Activated CD8-positive, alpha-beta T cell treated with anti-CD3 and anti-CD28 coated beads for 36 hours (primary cell): Measurements from ENCODE around the gene PPEF2. TPM values are rescaled to one million over a fixed set of nuclear protein-coding genes. Genes with fewer than 3 reads are reported as not detected.

Source experiments
- ATAC-seq: fragments of 200-7000 bp; cut with Tn5 transposase; one replicate; pipeline ENCODE4 v1.10.0; 2021; ENCODE audit warnings: mild to moderate bottlenecking, moderate library complexity
- CTCF ChIA-PET: fragments of 350-600 bp; sonication (Branson Sonifier 250); formaldehyde crosslinking; loops from one replicate; lab custom pipeline; 2021; ENCODE audit warnings: antibody characterized with exemption; lab: Charles Lee
- POLR2A ChIA-PET: fragments of 350-600 bp; sonication (Branson Sonifier 250); formaldehyde crosslinking; loops from one replicate; lab custom pipeline; 2021; ENCODE audit warnings: antibody characterized with exemption; lab: Charles Lee
- DNase-seq: peaks from one replicate; pipeline ENCODE4 v3.0.0-alpha.2; 2020
- H3K27ac Mint-ChIP-seq: one replicate; pipeline ENCODE4 v1.8.0; 2021; ENCODE audit warnings: mild to moderate bottlenecking, mixed read lengths
- H3K27me3 Mint-ChIP-seq: one replicate; pipeline ENCODE4 v1.8.0; 2021; ENCODE audit warnings: mixed read lengths
- H3K36me3 Mint-ChIP-seq: one replicate; pipeline ENCODE4 v1.8.0; 2021; ENCODE audit warnings: low read depth, mixed read lengths
- H3K4me1 Mint-ChIP-seq: one replicate; pipeline ENCODE4 v1.8.0; 2021; ENCODE audit warnings: low read depth, mixed read lengths
- H3K4me3 Mint-ChIP-seq: one replicate; pipeline ENCODE4 v1.8.0; 2021; ENCODE audit warnings: mild to moderate bottlenecking, moderate library complexity, mixed read lengths
- H3K9me3 Mint-ChIP-seq: one replicate; pipeline ENCODE4 v1.8.0; 2021; ENCODE audit warnings: mixed read lengths
- CTCF ChIP-seq: fragments of 200-600 bp; IDR thresholded peaks from one replicate; pipeline ENCODE4 v1.8.0; 2022; ENCODE audit warnings: antibody characterized with exemption, mild to moderate bottlenecking
- intact Hi-C: fragments of 100-400 bp; cut with micrococcal nuclease; formaldehyde crosslinking; loops from one replicate; pipeline ENCODE4 v1.10.0; 2022
- total RNA-seq, 2 experiments: library from RNA; stranded (reverse); gene quantifications; one replicate each; pipeline ENCODE4 v1.2.3, GENCODE V29; 2021

The PPEF2 gene
- total RNA-seq, 2 experiments from 2014 or later, result 0.11 to 0.25 TPM

- Mint-ChIP-seq H3K9me3 (no peaks in the 10 kb centered on the region), H3K4me3 (no peak overlapping the region), H3K36me3 (no peaks in the 10 kb centered on the region), H3K27ac (no peak overlapping the region), H3K4me1 (peaks cover 8% of the 10 kb centered on the region), H3K27me3 (no peaks in the 10 kb centered on the region)
- ChIA-PET CTCF (no interaction called here), POLR2A (no interaction called here)
- DNase-seq, result no peak
- intact Hi-C loops, result no loop called here
- TF ChIP-seq CTCF, result no peak
- ATAC-seq, result no peak
Measured at GRCh38 chr4:75844151-75844662, 58.0 kb downstream of the PPEF2 start.

GRCh38 chr4:75843596-75843995, 58.7 kb downstream of the PPEF2 start:
- intact Hi-C loops, result no loop called here
- Mint-ChIP-seq H3K4me3 (no peak overlapping the region), H3K36me3 (no peaks in the 10 kb centered on the region), H3K27ac (no peak overlapping the region), H3K4me1 (peaks cover 3% of the 10 kb centered on the region), H3K27me3 (no peaks in the 10 kb centered on the region), H3K9me3 (no peaks in the 10 kb centered on the region)
- ChIA-PET POLR2A (no interaction called here), CTCF (no interaction called here)
- no peak for TF ChIP-seq CTCF
- DNase-seq, result no peak
- ATAC-seq, result no peak

GRCh38 chr4:75841641-75842520, 60.4 kb downstream of the PPEF2 start:
- CTCF ChIA-PET, result interaction anchor here (1.6 kb wide), 1 partner anchor 54 kb away, joined by 3 read pairs; no protein-coding TSS in a partner anchor
- intact Hi-C loops, result no loop called here

GRCh38 chr4:75834772-75835154, 67.5 kb downstream of the PPEF2 start:
- POLR2A ChIA-PET, result no interaction called here

More at GRCh38 chr4:75841641-75842520, 60.4 kb downstream of the PPEF2 start:
- DNase-seq (no peak), ATAC-seq (no peak)
- no peaks in the 10 kb centered on the region for H3K36me3 Mint-ChIP-seq
- no peak overlapping the region for H3K4me3 Mint-ChIP-seq
- TF ChIP-seq CTCF, result no peak
- POLR2A ChIA-PET, result interaction anchor here (0.5 kb wide), 1 partner anchor 740 kb away, joined by 5 read pairs; no protein-coding TSS in a partner anchor
- H3K27me3 Mint-ChIP-seq, result no peaks in the 10 kb centered on the region
- no peaks in the 10 kb centered on the region for H3K9me3 Mint-ChIP-seq
- H3K4me1 Mint-ChIP-seq, result peaks cover 3% of the 10 kb centered on the region
- H3K27ac Mint-ChIP-seq, result no peak overlapping the region

More at GRCh38 chr4:75834772-75835154, 67.5 kb downstream of the PPEF2 start:
- H3K27me3 Mint-ChIP-seq, result no peaks in the 10 kb centered on the region
- ATAC-seq, result no peak
- no peaks in the 10 kb centered on the region for H3K4me1 Mint-ChIP-seq
- intact Hi-C loops, result no loop called here
- H3K4me3 Mint-ChIP-seq, result no peak overlapping the region
- CTCF ChIA-PET, result interaction anchor here (2.9 kb wide), 1 partner anchor 13 kb away, joined by 12 read pairs; no protein-coding TSS in a partner anchor
- H3K27ac Mint-ChIP-seq, result no peak overlapping the region
- no peaks in the 10 kb centered on the region for H3K9me3 Mint-ChIP-seq
- no peak for DNase-seq
- no peak for TF ChIP-seq CTCF
- H3K36me3 Mint-ChIP-seq, result no peaks in the 10 kb centered on the region
